Measurements from ENCODE around the gene GOT2.
A peak's percentile ranks its signal among the peaks of the same experiment; 100 is the strongest.
"Not testable (repeated sequence)": the region's sequence is repeated elsewhere in the genome, so short reads cannot be mapped to it uniquely, and the experiment has no call there.

The GOT2 gene

GRCh38 chr16:58733671-58734458, at the start of gene GOT2:
Gene GOT2 (minus strand): TSS chr16:58734316. CDS start chr16:58734228, 88 bp downstream.
- DNase-seq = peak; percentile 47

DNA sequence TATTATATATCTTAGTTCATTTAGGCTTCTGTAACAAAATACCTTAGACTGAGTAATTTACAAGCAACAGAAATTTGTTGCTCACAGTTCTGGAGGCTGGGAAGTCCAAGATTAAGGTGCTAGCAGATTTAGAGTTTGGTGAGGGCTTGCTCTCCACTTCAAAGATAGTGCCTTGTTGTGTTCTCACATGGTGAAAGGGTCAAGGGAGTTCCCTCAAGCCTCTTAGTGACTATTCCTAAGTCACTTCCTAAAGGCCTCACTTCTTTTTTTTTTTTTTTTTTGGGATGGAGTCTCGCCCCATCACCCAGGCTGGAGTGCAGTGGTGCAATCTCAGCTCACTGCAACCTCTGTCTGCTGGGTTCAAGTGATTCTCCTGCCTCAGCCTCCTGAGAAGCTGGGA, 45.2 kb upstream of the GOT2 start:
- not testable (repeated sequence) for DNase-seq

GRCh38 chr16:58773870-58774269, 39.8 kb upstream of the GOT2 start:
- DNase-seq = no peak

- no peak for DNase-seq
Measured at GRCh38 chr16:58768145-58768544, 34.0 kb upstream of the GOT2 start.

- no peak for DNase-seq
Measured at GRCh38 chr16:58767581-58767980, 33.5 kb upstream of the GOT2 start.

- DNase-seq = no peak
Measured at GRCh38 chr16:58756650-58757332, 22.7 kb upstream of the GOT2 start.

GRCh38 chr16:58755989-58756649, 22.0 kb upstream of the GOT2 start:
- DNase-seq = no peak

- no peak for DNase-seq
Measured at GRCh38 chr16:58753711-58754134, 19.6 kb upstream of the GOT2 start.

GRCh38 chr16:58744497-58744896, 10.4 kb upstream of the GOT2 start:
- no peak for DNase-seq

DNA sequence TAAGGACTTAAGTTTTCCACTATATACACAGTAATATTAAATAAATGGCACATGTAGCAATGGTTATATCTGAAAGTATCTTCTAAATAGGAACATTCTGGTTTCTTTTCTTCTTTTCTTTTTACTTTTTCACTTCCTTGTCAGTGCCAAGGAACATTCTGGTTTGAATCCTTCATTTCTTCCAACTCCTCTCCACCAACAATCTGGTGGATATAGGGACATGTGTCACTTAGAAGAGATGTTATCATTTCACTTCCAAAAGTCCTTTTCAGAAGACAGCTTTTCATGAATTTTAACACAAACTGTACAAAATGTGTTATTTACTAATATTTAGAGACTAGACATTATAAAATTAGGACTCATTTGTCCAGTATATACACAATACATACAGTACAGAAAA, 7.9 kb upstream of the GOT2 start:
- no peak for DNase-seq

- no peak for DNase-seq
Measured at GRCh38 chr16:58741166-58741565, 7.0 kb upstream of the GOT2 start.

DNA sequence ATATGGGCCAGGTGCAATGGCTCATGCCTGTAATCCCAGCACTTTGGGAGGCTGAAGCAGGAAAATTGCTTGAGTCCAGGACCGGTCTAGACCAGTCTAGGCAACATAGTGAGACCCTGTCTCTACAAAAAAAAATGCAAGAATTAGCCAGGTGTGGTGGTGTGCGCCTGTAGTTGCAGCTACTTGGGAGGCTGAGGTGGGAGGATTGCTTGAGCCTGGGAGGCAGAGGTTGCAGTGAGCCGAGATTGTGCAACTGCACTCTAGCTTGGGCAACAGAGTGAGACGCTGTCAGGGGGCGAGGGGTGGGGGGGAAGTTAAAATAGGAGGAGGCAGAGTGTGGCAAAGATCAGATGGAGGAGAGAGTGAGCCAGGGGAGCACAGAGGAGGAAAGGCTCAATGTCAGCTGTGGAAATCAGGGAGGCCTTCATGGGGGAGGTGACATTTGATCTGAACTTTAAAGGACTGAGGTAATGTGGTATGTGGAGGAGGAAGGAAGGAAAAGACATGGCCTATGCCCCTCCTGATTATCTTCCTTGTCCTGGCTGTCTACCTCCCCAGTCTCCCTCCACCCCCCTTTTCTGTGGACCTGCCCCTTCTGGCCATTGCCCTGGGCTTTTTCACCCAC, 4.7 kb upstream of the GOT2 start:
- DNase-seq = no peak

DNA sequence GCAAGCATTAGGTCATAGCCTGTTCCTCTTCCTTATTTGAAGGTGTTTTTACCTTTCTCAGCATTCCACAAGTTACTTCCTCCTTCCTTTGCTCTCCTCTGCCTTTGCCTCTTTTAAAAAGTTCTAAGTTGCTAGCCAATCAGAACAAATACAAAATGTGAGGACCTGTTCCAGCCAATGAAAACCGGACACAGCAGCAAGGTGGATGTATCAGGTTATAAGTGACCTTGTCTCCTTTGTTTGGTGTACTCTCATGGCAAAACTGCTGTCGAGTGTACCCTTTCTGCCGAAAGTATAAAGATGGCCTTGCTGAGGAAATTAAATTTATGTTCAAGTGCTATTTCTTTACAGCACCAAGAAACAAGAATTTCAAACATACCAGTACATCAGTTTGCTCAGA, 2.2 kb upstream of the GOT2 start:
- DNase-seq = not testable (repeated sequence)

- DNase-seq = no peak
Measured at GRCh38 chr16:58734459-58734787, 307 bp upstream of the GOT2 start.

DNA sequence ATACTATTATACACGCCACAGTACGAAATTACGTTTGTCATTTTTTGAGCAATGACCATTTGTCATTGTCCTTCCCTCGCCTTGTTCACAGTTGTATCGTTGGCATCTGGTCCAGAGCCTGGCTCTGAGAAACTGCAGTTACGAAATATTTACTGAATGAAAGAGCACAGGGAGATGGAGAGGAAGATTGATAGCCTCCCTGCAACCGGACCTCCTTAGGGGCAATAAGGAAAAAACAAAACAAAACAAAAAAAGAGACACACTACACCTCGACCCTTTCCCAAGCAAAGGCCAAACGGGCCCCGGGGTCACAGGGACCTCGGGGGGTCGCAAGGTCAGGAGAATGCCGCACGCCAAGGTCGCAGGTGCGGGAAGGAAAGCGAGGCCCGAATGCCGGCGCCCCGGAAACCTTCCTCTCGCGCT, 857 bp downstream of the GOT2 start:
- DNase-seq = no peak

DNA sequence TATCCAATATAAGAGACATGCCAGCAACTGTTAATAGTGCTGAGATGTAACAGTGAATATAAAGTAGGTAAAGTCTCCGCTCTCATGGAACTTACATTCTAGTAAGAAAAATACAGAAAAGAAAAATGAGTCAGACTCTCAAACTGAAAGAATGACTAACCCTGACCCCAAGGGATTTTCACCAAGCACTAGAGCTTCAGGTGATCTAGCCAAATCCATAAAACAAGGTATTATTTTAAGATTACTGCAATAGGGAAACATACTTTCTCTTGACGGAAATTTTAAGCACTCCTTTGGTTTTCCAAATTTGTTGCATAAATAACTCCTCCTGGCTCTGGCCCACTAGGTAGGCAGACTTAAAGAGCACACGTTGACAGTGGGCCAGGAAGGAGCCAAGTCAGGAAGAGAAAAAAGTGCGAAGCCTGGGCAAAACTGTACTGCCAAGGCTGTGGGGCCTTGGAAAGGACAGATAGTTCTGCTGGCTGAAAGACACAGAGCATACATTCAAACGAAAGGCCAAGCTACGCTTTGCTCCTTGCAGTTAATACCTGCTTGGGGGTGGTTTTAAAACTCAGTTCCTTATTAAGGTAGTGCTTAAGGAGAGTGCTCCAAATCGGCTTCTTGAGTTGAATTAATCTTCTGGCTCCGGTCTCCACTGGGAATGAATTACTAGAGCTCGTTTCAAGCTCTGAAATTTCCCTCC, 1.4 kb downstream of the GOT2 start:
- no peak for DNase-seq

GRCh38 chr16:58730724-58731370, 3.3 kb downstream of the GOT2 start:
- no peak for DNase-seq

DNA sequence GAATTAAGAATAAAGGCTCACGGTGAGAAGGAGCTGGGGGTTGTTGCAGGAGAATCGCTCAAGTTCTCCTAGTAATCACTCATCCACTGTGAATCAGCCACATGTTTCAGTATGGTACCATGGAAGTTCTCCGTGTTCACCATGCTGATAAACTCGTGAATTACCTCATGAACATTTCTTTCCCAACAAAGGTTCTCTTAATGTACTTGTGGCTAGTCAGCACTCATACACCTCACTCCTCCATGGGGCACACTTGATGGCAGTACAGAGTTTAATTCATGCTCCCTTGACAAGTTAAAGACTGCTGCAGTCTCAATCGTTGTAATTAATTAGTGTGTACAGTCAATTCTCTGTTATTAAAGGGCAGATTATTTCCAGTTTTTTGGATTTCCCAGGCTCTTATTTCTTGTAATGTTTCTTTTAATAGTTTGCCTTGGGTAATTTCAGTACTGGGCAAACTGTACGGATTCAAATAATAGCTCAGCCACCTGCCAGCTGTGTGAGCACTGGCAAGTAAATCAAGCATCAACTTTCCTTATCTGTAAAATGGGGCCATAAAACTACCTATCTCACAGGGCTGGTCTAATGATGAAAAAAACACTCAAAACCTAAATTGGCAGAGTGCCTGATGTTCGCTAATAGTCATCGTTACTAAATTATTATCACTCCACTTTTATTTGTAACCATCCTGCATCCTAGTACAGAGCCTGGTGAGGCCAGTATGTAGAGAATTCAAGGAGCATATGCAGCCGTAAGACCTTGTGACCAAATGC, 6.1 kb downstream of the GOT2 start:
- DNase-seq = no peak

GRCh38 chr16:58727028-58727781, 6.9 kb downstream of the GOT2 start:
- no peak for DNase-seq

DNA sequence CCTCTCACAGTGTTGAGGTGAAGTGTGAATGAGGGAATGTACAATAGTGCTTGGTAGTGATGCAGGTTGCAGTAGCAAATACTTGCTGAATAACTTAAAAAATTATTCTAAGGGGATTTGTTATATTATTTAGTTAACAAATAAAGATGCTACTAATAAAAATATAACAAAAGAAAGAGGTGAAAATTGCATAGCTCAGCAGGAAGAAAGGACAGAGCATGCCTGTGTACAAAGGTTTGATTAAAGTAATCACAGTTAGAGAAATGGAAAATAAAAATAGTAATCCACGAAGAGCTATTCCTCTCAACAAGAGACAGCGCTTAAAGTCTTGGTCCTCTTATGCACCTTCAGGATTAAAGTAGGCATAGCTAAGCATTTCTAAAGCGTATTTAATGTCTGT, 11.0 kb downstream of the GOT2 start:
- no peak for DNase-seq

DNA sequence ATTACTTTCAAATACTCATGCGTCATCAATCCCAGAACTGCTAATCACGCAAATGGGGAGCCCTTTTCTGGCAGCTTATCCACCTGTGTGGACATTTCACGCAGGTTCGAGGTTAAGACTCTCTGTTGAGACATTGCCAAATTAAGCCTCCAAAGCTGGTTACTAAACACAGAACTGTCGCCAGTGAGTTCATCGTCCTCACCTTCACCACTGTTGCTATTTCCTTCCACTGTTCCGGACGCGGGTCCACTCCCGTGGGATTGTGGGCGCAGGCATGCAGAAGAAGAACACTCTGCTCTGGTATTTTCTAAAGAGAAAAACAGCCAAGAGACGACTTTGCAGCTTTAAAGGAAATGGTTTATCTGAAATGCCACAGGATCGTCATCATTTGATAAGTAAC, 16.1 kb downstream of the GOT2 start:
- DNase-seq = no peak
